HG02642 (cell line): ENCODE measurements around the gene PRDM7.
A peak's percentile ranks its signal among the peaks of the same experiment; 100 is the strongest.

ENCODE experiments used
- ATAC-seq: cut with Tn5 transposase; IDR thresholded peaks from one replicate; pipeline ENCODE4 v1.9.1; 2021; ENCODE audit warnings: mild to moderate bottlenecking; ENCODE audit not compliant: unreplicated experiment, poor library complexity

Gene PRDM7

DNA sequence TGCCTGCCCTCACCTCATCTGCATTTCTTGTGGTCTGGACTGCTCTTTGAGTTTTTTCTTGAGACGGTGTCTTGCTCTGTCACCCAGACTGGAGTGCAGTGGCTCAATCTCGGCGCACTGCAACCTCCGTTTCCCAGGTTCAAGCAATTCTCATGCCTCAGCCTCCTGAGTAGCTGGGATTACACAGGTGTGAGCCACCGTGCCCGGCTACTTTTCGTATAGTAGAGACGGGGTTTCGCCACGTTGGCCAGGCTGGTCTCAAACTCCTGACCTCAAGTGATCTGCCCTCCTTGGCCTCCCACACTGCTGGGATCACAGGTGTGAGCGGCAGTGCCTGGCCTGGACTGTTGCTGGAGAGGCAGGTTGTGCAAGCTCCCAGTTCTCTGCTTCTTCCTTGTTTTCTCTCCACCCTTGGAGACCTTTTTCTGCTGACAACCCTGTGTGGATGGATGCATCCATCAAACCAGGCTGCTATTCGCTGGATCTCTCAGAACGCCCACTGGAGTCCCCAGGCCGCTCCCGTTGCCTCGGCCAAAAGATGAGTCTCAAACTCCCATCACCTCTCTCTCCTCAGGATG lies 35.1 kb downstream of the PRDM7 start:
- ATAC-seq: no peak

GRCh38 chr16:90040152-90041023 lies 36.7 kb downstream of the PRDM7 start:
- no peak for ATAC-seq

- ATAC-seq: no peak
These were observed 39.9 kb downstream of the PRDM7 start for GRCh38 chr16:90037276-90037675.

- ATAC-seq: no peak
These were observed 41.2 kb downstream of the PRDM7 start for GRCh38 chr16:90035902-90036301.

DNA sequence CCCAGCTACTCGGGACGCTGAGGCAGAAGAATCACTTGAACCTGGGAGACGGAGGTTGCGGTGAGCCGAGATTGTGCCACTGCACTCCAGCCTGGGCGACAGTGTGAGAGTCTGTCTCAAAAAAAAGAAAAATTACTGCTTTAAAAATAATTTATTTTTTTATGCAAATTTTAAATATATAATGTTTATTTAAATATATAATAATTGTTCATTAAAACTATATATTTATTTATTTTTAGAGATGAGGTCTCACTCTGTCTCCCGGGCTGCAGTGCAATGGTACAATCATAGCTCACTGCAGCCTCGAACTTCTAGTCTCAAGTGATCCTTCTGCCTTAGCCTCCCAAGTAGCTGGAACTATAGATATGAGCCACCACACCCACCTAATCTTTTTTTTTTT lies 42.6 kb downstream of the PRDM7 start:
- ATAC-seq: no peak

DNA sequence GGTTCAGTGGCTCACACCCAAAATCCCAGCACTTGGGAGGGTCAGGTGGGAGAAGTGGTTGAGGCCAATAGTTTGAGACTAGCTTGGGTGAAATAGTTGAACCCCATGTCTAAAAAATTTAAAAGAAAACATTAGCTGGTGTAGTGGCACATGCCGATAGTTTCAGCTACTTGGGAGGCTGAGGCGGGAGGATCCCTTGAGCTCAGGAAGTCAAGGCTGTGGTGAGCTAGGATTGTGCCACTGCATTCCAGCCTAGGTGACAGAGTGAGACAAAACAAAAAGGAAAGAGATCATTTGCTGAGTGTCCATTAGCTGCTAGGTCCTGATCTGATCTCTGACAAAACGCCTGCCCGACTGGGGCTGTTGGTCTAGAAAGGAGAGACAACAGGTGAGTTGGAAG lies 43.7 kb downstream of the PRDM7 start:
- ATAC-seq: no peak

GRCh38 chr16:90032674-90033331 lies 44.3 kb downstream of the PRDM7 start:
- no peak for ATAC-seq

DNA sequence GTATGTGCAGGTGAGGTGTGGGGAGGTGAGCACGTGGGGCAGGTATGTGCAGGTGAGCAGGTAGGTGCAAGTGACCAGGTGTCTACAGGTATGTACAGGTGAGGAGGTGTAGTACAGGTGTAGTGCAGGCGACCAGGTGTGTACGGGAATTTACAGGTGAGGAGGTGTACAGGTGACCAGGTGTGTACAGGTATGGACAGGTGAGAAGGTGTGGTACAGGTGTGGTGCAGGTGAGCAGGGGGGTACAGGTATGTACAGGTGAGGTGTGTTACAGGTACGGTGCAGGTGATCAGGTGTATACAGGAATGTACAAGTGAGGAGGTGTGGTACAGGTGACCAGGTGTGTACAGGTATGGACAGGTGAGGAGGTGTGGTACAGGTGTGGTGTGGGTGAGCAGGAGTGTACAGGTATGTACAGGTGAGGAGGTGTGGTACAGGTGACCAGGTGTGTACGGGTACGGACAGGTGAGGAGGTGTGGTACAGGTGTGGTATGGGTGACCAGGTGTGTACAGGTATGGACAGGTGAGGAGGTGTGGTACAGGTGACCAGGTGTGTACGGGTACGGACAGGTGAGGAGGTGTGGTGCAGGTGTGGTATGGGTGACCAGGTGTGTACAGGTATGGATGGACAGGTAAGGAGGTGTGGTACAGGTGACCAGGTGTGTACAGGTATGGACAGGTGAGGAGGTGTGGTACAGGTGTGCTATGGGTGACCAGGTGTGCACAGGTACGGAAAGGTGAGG lies 45.0 kb downstream of the PRDM7 start:
- no peak for ATAC-seq

GRCh38 chr16:90031186-90031930 lies 45.8 kb downstream of the PRDM7 start:
- ATAC-seq: no peak

DNA sequence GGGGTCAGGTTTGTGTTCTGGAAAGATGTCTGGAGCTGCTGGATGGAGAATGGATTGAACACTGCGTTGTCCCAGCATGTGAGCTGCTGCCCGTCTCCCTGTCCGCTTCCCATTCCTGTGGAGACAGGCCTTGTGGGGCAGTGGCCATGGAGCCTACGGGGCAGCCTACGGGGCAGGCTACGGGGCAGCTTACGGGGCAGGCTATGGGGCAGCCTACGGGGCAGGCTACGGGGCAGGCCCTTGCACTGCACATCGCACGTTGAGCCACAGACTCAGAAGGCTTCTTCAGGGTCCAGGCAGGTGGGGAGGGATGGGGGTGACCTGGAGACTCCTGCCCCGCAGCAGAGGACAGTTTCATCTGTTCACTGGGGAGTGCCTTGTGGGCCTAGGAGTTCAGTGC lies 48.1 kb downstream of the PRDM7 start:
- ATAC-seq: no peak

DNA sequence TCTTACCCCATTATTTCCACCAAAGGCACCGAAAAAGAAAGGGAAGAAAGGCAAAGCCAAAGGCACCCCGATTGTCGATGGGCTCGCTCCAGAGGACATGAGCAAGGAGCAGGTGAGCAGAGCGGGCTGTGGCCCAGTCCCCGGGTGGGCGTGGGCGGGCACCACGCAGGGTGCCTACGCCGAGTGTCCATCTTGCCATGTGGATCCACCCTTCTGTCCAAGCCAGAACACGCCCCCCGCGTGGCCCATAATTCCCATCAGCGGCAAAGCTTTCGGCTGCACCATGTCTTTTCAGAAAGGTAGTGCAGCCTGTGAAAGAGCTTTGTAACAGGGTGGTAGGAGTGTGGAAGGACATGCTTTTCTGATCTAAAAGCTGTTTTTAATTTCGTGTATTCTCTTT lies 49.5 kb downstream of the PRDM7 start:
- no peak for ATAC-seq

- ATAC-seq: no peak
These were observed 51.0 kb downstream of the PRDM7 start for GRCh38 chr16:90026135-90026534.

- no peak for ATAC-seq
These were observed 54.1 kb downstream of the PRDM7 start for GRCh38 chr16:90023078-90023447.

DNA sequence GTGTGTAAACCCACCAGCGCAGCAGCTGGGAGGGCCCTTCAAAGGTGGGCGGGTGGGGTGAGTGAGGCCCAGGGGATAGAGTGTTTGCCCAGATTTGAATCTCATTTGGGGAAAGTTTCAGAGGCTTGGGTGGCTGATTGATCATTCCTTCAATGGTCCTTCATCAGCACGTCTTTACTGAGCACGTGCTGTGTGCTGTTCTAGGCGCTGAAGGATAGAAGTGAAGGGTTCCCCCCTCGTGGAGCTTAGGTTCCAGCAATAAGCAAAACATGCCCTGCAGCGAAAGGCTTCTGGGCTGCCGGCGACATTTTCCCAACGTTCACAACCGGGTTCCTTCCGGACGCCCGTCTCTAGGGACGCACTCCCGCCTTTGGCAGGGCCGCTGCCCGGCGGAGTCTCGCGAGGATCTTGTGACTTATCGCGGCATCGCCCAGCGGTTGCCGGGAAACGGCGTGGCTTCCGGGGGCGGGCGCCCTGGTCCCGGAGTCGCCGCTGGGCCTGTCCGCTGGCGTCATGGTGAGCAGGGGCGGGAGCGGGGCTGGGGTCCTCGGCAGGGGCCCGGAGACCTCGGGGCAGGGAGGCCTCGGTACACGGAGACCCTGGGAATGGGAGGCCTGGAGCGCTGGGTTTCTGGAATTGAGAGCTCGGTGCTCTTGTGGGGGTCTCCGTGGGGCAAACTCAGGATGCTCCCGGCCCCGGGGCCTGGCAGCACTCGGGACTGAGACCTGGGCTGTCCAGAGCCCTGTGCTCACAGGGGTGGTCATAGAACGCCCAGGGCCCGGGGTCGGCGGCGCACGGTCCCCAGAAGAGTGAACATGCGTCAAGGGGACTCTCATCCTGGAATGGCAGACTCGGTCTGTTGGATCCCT lies 54.7 kb downstream of the PRDM7 start:
- peak; percentile 65 for ATAC-seq

GRCh38 chr16:90020838-90021382 lies 56.2 kb downstream of the PRDM7 start:
- no peak for ATAC-seq

GRCh38 chr16:90020260-90020837 lies 56.8 kb downstream of the PRDM7 start:
- ATAC-seq: no peak

- no peak for ATAC-seq
These were observed 57.4 kb downstream of the PRDM7 start for GRCh38 chr16:90019543-90020259.
